Activated T-cell treated with anti-CD3 and anti-CD28 coated beads, Interleukin-2, amount 50 U/mL, for 24 hours (primary cell): Measurements from ENCODE around the gene MRPL28.
"Not testable (repeated sequence)": the region's sequence is repeated elsewhere in the genome, so short reads cannot be mapped to it uniquely, and the experiment has no call there.

Source experiments
- DNase-seq: peaks from one replicate; pipeline ENCODE4 v3.0.0-alpha.2; 2020
- H3K27ac Mint-ChIP-seq: 2 replicates; pipeline ENCODE4 v1.8.0; 2020; ENCODE audit warnings: mild to moderate bottlenecking, mixed read lengths
- H3K27me3 Mint-ChIP-seq: 2 replicates; pipeline ENCODE4 v1.8.0; 2020; ENCODE audit warnings: mixed read lengths
- H3K36me3 Mint-ChIP-seq: 2 replicates; pipeline ENCODE4 v1.8.0; 2020; ENCODE audit warnings: low read depth, mixed read lengths
- H3K4me1 Mint-ChIP-seq: 2 replicates; pipeline ENCODE4 v1.8.0; 2020; ENCODE audit warnings: low read depth, mixed read lengths
- H3K4me3 Mint-ChIP-seq: 2 replicates; pipeline ENCODE4 v1.8.0; 2020; ENCODE audit warnings: mild to moderate bottlenecking, moderate library complexity, mixed read lengths
- H3K9me3 Mint-ChIP-seq: 2 replicates; pipeline ENCODE4 v1.8.0; 2020; ENCODE audit warnings: mixed read lengths

MRPL28 gene

DNA sequence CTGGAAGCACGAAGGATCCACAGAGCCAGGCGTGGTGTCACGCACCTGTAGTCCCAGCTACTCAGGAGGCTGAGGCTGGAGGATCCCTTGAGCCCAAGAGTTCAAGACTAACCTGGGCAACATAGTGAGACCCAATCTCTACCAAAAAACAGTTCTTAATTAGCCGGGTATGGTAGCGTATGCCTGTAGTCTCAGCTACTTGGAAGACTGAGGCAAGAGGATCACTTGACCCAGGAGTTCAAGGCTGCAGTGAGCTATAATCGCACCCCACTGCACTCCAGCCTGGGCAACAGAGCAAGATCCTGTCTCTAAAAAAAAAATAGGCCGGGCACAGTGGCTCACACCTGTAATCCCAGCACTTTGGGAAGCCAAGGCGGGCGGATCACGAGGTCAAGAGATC is 21.8 kb downstream of the MRPL28 start:
- Mint-ChIP-seq H3K36me3 (peaks cover 56% of the 10 kb centered on the region), H3K27ac (peak overlapping the region; percentile 31), H3K4me1 (peaks cover 68% of the 10 kb centered on the region)
- DNase-seq, H3K27me3 Mint-ChIP-seq, H3K4me3 Mint-ChIP-seq, H3K9me3 Mint-ChIP-seq: not testable (repeated sequence)

DNA sequence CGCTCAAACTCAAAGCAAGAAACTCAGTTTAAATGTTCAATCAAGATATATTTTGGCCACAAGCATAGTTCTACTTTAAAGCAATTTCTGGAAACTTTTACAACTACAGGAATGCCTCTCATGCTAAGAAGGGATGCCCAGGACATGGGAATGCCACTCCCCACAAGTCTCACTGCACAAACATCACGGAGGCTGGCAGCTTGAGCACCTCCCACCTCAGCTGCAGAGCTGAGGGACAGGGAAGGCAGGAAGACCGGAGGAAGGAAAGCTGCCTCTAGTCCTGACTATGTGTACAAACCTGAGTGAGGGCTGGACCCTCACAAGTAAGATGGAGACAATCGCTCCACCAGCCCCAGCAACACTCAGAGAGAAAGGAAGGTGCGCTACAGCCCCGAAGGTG is 23.1 kb downstream of the MRPL28 start:
- H3K27ac Mint-ChIP-seq = no peak overlapping the region
- H3K4me1 Mint-ChIP-seq = peaks cover 81% of the 10 kb centered on the region
- H3K27me3 Mint-ChIP-seq = no peaks in the 10 kb centered on the region
- H3K4me3 Mint-ChIP-seq = no peak overlapping the region
- H3K36me3 Mint-ChIP-seq = peaks cover 68% of the 10 kb centered on the region
- no peak for DNase-seq
- H3K9me3 Mint-ChIP-seq = no peaks in the 10 kb centered on the region

DNA sequence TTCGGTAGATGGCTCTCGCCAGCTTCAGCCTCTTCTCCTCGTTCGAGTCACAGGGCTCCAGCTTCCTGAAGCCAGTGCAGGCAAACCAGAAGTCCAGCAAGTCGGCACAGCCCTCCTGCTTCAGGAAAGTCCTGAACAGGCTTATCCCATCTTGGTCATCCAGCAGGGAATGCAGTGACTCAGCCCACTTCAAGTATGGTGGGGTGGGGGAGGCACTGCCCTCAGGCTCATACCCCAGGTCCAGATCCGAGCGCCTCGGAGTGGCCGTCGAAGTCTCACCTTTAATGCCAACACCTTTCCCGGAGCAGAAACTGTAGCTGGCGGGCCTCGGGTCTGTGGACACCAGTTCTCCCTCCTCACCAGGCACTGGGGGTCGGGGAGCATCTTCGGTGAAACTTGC is 23.8 kb downstream of the MRPL28 start:
- peak overlapping the region; percentile 26 for H3K27ac Mint-ChIP-seq
- H3K9me3 Mint-ChIP-seq = no peaks in the 10 kb centered on the region
- H3K36me3 Mint-ChIP-seq = peaks cover 73% of the 10 kb centered on the region
- H3K4me3 Mint-ChIP-seq = no peak overlapping the region
- peaks cover 86% of the 10 kb centered on the region for H3K4me1 Mint-ChIP-seq
- no peak for DNase-seq
- H3K27me3 Mint-ChIP-seq = no peaks in the 10 kb centered on the region

DNA sequence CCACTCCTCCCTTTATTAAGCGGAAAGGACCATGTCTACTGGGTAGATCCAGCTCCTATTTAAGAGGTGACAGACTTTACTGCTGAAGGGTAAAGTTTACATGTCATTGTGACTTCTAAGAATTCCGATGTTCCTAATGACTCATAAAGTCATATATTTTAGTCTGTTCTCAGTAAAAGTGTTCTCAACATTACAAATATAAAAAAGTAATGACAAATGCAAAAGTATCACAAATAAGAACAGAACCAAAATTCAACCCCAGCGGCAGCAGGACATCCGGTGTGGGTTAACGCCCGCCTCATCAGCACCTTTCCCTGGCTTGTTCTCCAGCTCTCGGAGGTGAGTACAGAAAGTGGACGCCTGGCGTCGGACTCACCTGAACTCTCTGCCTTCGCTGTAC is 24.6 kb downstream of the MRPL28 start:
- no peak for DNase-seq

GRCh38 chr16:342455-343213 is 27.7 kb downstream of the MRPL28 start:
- H3K4me3 Mint-ChIP-seq = no peak overlapping the region

More for the DNA sequence above, 24.6 kb downstream of the MRPL28 start:
- Mint-ChIP-seq H3K4me3 (no peak overlapping the region), H3K27ac (peak overlapping the region; percentile 55), H3K4me1 (peaks cover 82% of the 10 kb centered on the region), H3K27me3 (no peaks in the 10 kb centered on the region), H3K9me3 (no peaks in the 10 kb centered on the region), H3K36me3 (peaks cover 74% of the 10 kb centered on the region)

GRCh38 chr16:341974-342336 is 28.4 kb downstream of the MRPL28 start:
- H3K4me1 Mint-ChIP-seq = peaks cover 75% of the 10 kb centered on the region
- H3K4me3 Mint-ChIP-seq = not testable (repeated sequence)

More at GRCh38 chr16:342455-343213, 27.7 kb downstream of the MRPL28 start:
- DNase-seq = no peak
- no peaks in the 10 kb centered on the region for H3K27me3 Mint-ChIP-seq
- H3K4me1 Mint-ChIP-seq = peaks cover 79% of the 10 kb centered on the region
- H3K36me3 Mint-ChIP-seq = peaks cover 61% of the 10 kb centered on the region
- no peaks in the 10 kb centered on the region for H3K9me3 Mint-ChIP-seq
- peak overlapping the region; percentile 45 for H3K27ac Mint-ChIP-seq

DNA sequence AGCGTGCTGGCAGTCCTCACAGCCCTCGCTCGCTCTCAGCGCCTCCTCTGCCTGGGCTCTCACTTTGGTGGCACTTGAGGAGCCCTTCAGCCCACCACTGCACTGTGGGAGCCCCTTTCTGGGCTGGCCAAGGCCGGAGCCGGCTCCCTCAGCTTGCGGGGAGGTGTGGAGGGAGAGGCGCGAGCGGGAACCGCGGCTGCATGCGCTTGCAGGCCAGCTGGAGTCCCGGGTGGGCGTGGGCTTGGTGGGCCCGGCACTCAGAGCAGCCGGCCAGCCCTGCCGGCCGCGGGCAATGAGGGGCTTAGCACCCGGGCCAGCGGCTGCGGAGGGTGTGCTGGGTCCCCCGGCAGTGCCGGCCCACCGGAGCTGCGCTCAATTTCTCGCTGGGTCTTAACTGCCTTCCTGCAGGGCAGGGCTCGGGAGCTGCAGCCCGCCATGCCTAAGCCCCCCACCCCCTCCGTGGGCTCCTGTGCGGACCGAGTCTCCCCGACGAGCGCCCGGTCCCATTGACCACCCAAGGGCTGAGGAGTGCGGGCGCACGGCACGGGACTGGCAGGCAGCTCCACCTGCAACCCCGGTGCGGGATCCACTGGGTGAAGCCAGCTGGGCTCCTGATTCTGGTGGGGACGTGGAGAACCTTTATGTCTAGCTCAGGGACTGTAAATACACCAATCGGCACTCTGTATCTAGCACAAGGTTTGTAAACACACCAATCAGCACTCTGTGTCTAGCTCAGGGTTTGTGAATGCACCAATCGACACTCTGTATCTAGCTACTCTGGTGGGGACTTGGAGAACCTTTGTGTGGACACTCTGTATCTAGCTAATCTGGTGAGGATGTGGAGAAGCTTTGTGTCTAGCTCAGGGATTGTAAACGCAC is 29.0 kb downstream of the MRPL28 start:
- H3K36me3 Mint-ChIP-seq = peaks cover 48% of the 10 kb centered on the region
- not testable (repeated sequence) for H3K4me3 Mint-ChIP-seq, H3K9me3 Mint-ChIP-seq, H3K27ac Mint-ChIP-seq, DNase-seq, H3K27me3 Mint-ChIP-seq
- H3K4me1 Mint-ChIP-seq = peaks cover 71% of the 10 kb centered on the region

More at GRCh38 chr16:341974-342336, 28.4 kb downstream of the MRPL28 start:
- H3K9me3 Mint-ChIP-seq, H3K27me3 Mint-ChIP-seq, DNase-seq, H3K27ac Mint-ChIP-seq: not testable (repeated sequence)
- peaks cover 54% of the 10 kb centered on the region for H3K36me3 Mint-ChIP-seq

DNA sequence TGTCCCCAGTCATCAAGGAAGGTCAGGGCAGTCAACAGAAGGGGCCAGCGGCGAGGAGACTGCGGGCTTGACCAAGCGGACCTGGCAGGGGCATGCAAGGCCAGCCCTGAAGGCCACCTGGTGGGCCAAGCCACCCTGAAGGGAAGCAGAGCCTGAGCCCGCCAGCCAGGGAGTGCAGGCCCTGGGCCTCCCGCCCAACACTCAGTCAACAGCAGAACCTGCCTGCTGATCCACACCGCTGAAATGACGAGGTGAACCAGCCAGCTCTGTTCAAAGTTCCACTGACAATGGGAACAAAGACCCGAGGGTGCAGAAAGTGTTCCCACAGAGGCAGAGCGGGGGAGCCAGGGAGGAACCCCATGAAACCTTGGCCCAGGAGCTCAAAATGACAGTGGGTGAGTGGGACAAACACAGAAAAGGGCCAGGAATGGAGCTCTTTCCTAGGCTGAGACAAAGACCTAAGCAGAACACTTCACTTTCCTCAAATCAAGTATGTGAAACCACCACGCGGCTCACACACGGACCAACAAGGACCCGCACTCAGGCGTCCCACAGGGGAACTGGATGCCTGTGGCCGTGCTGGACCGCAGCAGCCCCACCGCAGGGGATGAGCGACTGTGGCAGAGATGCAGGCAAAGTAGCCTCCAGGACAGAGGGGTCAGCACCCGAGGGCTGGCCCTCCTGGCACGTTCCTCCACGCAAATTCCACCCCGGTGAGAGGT is 29.8 kb downstream of the MRPL28 start:
- Mint-ChIP-seq H3K4me3 (no peak overlapping the region), H3K4me1 (peaks cover 69% of the 10 kb centered on the region), H3K27ac (no peak overlapping the region), H3K36me3 (peaks cover 40% of the 10 kb centered on the region), H3K9me3 (no peaks in the 10 kb centered on the region), H3K27me3 (no peaks in the 10 kb centered on the region)
- DNase-seq = no peak

GRCh38 chr16:339680-340079 is 30.7 kb downstream of the MRPL28 start:
- Mint-ChIP-seq H3K4me1 (peaks cover 69% of the 10 kb centered on the region), H3K27me3 (no peaks in the 10 kb centered on the region), H3K9me3 (no peaks in the 10 kb centered on the region), H3K4me3 (no peak overlapping the region), H3K36me3 (peaks cover 32% of the 10 kb centered on the region), H3K27ac (peak overlapping the region; percentile 33)
- no peak for DNase-seq

- Mint-ChIP-seq H3K27me3 (no peaks in the 10 kb centered on the region), H3K4me1 (peaks cover 71% of the 10 kb centered on the region), H3K36me3 (peaks cover 17% of the 10 kb centered on the region), H3K4me3 (no peak overlapping the region), H3K9me3 (no peaks in the 10 kb centered on the region), H3K27ac (no peak overlapping the region)
- DNase-seq = no peak
These were observed 32.3 kb downstream of the MRPL28 start for GRCh38 chr16:337975-338575.

- no peaks in the 10 kb centered on the region for H3K27me3 Mint-ChIP-seq
- H3K4me1 Mint-ChIP-seq = peaks cover 69% of the 10 kb centered on the region
- H3K27ac Mint-ChIP-seq = no peak overlapping the region
- no peak for DNase-seq
- no peaks in the 10 kb centered on the region for H3K9me3 Mint-ChIP-seq
- peaks cover 11% of the 10 kb centered on the region for H3K36me3 Mint-ChIP-seq
- no peak overlapping the region for H3K4me3 Mint-ChIP-seq
These were observed 32.9 kb downstream of the MRPL28 start for GRCh38 chr16:337437-337836.

DNA sequence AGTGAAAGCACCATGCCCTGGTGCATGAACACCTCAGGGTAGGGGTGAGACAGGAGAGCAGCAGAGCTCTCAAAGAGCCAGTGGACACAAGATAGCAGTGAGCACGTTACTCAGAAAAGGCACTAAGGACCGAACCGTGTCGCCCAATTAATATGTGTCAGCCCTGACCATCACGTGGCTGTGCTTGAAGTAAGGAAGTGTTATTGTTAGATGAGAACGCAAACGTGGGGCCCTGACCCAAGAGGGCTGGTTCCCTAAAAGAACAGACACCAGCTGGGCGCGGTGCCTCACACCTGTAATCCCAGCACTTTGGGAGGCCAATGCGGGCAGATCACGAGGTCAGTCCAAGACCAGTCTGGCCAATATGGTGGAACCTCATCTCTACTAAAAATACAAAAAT is 34.1 kb downstream of the MRPL28 start:
- no peak for DNase-seq
- H3K27ac Mint-ChIP-seq = peak overlapping the region; percentile 3
- peaks cover 70% of the 10 kb centered on the region for H3K4me1 Mint-ChIP-seq
- H3K4me3 Mint-ChIP-seq = no peak overlapping the region
- H3K27me3 Mint-ChIP-seq = no peaks in the 10 kb centered on the region
- peaks cover 3% of the 10 kb centered on the region for H3K36me3 Mint-ChIP-seq
- no peaks in the 10 kb centered on the region for H3K9me3 Mint-ChIP-seq

DNA sequence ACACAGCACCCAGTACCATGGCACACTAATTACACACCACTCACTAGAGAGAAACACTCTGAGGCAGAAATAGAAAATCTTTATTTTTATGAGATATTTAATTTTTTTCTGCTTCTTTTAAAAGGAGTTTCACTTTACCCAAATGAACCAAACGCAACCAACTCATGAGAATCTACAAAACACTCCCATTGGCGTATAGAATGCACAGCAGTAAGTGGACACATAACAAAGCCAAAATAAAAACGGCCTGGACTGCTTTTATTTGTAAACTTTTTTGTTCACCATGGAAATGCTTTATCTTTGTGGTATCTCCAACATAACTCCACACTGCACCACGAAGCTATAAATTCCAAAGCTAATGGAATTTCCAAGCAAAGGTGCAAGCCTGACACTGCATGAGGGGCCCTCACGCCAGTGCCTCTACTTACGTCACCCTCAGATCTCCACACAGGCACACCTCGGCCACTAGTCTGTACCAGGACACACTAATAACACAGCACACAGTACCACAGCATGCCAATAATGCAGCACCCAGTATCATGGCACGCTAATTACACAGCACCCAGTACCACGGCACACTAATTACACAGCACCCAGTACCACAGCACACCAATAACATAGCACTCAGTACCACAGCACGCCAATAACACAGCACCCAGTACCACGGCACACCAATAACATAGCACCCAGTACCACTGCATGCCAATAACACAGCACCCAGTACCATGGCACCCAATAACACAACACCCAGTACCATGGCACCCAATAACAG is 35.3 kb downstream of the MRPL28 start:
- H3K9me3 Mint-ChIP-seq, H3K36me3 Mint-ChIP-seq, H3K27ac Mint-ChIP-seq, H3K4me3 Mint-ChIP-seq, H3K27me3 Mint-ChIP-seq, DNase-seq: not testable (repeated sequence)
- peaks cover 72% of the 10 kb centered on the region for H3K4me1 Mint-ChIP-seq
